ENCODE data around the gene SLC5A2.

Gene SLC5A2

DNA sequence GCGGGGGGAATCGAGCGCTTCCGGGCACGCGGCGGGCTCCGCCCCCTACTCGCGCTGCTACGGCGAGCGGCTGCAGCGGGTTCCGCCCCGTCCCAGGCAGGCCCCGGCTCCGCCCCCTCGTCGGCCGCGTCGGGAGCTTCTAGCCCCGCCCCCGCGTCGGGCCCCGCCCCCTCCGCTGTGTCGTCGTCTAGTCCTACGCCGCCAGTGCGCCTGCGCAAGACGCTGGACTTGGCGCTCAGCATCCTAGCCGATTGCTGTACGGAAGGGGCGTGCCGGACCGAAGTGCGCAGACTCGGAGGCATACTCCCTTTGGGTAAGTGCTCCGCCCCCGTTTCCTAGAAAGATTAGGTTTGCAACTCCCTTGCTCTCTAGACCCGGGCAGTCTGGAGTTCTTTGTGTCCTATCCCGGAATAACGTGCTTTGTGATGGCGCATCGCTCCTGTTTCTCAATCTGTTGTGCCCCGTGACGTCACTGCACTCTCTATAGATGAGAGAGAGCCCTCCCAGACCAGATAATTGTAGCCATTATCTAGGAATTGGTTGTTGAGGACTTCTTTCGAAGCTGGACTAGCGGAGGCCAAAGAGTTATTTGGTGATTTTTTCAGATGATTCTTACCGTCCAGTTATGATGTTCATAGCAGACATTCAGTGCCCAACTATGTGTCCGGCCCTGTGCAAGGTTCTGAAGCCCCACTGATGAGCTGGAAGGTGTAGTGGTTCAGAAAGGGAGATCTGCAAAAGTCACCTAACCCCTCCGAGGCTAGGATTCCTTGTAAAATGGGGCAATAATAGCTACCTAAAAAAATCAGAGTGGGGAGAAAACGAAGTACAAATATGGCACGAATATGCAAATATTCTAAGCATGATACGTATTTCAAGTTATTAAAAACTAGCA is 23.0 kb upstream of the SLC5A2 start:
- peak; percentile 100 for DNase-seq (ENCODE audit: low spot score)

DNA sequence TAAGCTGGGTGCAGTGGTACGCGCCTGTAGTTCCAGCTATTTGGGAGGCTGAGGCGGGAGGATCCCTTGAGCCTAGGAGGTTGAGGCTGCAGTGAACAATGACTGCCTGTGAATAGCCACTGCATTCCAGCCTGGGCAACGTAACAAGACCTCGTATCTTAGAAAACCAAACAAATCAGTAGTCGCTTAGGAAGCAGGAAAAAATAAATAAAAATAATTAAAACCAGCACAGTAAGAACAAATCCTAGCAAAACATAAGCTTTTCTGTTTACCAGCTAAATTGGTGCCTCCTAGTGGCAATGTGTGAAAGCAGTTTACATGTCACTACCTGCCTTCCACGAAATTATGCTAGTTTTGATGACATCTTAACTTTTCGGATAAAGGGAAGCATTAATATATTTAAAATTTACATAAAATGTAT is 22.3 kb upstream of the SLC5A2 start:
- peak; percentile 39 for DNase-seq (ENCODE audit: low spot score)

DNA sequence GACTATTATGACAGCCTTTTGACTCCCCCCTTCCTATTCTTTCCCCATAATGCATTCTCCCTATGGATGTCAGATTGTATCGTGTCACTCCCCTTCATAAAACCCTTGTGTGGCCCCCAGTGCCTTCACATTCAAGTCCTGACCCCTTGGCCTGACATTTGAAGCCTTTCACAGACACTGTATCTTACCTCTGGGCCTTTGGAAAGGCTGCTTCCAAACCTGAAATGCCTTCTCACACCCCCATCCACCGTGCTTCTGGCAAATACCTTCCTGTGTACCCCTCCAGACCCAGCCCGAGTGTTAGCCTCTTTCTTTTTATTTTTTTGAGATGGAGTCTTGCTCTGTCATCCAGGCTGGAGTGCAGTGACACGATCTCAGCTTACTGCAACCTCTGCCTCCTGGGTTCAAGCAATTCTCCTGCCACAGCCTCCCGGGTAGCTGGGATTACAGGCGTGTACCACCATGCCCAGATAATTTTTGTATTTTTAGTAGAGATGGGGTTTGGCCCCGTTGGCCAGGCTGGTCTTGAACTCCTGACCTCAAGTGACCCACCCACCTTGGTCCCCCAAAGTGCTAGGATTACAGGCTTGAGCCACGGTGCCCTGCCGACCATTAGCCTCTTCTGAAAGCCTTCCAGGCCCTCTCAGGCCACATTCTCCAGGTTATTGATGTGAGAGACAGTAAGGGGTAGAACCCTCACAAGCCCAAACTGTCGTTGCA is 21.6 kb upstream of the SLC5A2 start:
- no peak for DNase-seq (ENCODE audit: low spot score)

DNA sequence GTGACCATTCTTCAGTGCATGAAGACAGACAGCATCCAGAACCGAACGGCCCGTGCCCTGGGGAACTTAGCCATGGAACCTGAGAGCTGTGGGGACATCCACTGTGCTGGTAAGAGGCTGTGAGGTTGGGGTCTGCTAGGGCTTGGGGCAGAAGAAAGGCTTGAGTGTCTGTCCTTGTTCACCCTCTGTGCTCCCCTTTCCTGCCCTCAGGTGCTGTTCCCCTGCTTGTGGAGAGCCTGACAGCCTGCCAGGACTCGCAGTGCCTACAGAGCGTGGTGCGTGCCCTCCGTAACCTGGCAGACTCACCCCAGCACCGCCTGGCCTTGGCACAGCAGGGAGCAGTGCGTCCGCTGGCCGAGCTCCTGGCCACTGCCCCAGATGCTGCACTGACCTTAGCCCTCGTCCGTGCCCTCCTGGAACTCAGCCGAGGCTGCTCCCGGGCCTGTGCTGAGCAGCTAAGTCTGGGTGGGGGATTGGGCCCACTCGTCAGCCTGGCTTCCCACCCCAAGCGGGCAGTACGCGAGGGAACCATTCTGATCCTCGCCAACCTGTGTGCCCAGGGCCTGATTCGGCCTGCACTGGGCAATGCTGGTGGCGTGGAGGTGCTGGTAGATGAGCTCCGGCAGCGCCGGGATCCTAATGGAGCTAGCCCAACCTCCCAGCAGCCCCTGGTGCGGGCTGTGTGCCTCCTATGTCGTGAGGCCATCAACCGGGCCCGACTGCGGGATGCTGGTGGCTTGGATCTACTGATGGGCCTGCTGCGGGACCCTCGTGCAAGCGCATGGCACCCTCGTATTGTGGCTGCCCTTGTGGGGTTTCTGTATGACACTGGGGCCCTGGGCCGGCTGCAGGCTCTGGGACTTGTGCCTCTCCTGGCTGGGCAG is 20.8 kb upstream of the SLC5A2 start:
- DNase-seq (ENCODE audit: low spot score) = no peak

DNA sequence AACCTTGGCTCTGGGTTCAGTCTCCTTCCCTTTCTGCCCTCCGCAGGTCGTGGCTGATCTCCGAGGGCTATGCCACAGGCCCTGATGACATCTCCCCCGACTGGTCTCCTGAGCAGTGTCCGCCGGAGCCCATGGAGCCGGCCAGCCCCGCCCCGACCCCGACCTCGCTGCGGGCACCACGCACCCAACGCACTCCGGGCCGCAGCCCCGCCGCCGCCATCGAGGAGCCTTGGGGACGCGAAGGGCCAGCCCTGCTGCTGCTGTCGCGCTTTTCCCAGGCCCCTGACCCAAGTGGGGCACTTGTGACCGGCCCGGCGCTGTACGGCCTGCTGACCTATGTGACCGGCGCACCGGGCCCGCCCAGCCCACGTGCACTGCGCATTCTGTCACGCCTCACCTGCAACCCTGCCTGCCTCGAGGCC is 18.6 kb upstream of the SLC5A2 start:
- DNase-seq (ENCODE audit: low spot score) = no peak

DNA sequence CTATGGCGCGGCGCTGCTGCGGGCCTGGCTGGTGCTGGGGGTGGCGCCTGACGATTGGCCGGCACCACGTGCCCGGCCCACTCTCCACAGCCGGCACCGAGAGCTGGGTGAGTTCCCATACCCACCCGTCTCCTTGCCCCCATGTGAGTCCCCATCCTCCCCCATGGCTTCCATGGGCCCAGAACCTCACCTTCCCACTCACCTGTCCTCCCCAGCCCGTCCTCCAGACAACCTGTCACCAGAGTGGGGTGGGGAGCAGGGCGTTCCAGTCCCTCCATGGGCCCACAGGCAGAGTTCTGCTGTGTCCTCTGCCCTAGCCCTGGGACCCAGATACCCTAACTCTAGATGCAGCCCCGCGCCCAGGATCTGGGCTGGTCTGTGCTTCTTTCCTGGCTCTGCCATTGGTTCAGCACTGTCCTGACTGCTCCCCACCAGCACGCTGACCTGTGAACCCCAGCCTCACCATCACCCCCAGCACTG is 18.1 kb upstream of the SLC5A2 start:
- no peak for DNase-seq (ENCODE audit: low spot score)

DNA sequence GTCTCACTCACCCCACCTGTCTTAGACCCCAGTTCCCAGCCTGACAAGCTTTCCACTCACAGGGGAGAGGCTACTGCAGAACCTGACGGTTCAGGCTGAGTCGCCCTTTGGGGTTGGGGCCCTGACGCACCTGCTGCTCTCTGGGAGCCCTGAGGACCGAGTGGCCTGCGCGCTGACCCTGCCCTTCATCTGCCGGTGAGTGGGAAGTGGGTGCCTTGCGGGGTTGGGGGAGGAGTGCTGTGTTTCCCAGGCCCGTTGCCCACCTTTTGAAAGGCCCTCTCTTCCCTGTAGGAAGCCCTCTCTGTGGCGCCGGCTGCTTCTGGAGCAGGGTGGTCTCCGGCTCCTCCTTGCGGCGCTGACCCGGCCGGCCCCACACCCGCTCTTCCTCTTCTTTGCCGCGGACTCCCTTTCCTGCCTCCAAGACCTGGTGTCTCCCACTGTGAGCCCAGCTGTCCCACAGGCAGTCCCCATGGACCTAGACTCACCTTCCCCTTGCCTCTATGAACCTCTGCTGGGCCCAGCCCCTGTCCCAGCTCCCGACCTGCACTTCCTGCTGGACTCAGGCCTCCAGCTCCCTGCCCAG is 17.0 kb upstream of the SLC5A2 start:
- DNase-seq (ENCODE audit: low spot score) = no peak

DNA sequence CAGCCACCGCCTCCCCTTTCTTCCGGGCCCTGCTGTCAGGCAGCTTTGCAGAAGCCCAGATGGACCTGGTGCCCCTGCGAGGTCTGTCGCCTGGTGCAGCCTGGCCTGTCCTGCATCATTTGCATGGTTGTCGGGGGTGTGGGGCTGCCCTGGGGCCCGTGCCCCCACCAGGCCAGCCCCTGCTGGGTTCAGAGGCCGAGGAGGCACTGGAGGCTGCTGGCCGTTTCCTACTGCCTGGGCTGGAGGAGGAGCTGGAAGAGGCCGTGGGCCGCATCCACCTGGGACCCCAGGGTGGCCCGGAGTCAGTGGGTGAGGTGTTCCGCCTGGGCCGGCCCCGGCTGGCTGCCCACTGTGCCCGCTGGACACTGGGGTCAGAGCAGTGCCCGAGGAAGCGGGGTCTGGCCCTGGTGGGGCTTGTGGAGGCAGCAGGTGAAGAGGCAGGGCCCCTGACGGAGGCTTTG is 16.5 kb upstream of the SLC5A2 start:
- DNase-seq (ENCODE audit: low spot score) = no peak

DNA sequence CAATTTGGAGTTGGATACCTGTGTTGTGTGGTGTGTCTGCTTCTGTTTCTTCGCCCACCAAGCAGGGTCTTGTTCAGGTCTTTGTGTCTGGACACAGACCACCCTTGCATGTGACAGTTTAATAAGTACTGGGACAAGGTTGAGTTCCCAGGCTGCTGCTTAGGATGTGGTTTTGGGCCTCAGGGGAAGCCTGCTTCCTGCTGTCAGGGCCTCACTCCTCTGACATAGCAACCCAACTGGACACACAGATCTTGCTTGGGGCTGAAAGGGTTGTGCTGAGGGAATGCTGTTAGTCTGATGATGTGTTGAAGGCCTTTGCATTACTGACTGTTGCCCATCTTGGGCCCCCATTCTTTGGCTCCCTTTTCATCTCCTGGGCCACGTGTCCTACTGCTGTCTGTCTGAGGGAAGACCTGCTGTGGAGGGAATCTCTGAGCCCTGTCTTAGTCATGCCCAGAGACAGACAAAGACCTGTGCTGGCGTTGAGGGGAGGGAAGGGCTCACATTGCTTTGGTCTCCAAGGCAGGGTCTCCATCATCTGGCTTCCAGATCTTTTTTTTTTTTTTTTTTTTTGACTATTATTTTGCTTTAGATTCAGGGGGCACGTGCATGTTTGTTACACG is 15.7 kb upstream of the SLC5A2 start:
- no peak for DNase-seq (ENCODE audit: low spot score)

DNA sequence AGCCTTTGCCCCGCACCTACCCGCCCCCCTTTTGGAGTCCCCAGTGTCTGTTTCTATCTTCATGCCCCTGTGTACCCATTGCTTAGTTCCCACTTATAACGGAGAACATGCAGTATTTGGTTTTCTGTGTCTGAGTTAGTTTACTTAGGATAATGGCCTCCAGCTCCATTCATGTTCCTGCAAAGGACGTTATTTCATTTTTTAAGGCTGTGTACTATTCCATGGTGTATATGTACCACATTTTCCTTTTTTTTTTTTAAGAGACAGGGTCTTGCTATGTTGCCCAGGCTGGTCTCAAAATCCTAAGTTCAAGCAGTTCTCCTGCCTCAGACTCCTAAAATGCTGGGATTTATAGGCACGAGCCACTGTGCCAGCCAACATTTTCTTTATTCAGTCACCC is 15.1 kb upstream of the SLC5A2 start:
- DNase-seq (ENCODE audit: low spot score) = no peak

DNA sequence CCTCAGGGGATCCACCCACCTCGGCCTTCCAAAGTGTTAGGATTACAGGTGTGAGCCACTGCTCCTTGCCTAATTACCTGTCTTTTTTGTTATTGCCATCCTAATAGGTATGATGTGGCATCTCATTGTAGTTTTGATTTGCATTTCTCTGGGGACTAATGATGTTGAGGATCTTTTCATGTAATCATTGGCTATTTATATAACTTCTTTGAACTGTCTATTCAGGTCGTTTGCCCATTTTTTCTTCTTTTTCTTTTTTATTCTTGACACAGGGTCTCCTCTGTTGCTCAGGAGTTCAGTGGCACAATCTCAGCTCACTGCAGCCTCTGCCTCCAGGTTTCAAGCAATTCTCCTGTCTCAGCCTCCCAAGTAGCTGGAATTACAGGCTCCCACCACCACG is 12.3 kb upstream of the SLC5A2 start:
- no peak for DNase-seq (ENCODE audit: low spot score)

DNA sequence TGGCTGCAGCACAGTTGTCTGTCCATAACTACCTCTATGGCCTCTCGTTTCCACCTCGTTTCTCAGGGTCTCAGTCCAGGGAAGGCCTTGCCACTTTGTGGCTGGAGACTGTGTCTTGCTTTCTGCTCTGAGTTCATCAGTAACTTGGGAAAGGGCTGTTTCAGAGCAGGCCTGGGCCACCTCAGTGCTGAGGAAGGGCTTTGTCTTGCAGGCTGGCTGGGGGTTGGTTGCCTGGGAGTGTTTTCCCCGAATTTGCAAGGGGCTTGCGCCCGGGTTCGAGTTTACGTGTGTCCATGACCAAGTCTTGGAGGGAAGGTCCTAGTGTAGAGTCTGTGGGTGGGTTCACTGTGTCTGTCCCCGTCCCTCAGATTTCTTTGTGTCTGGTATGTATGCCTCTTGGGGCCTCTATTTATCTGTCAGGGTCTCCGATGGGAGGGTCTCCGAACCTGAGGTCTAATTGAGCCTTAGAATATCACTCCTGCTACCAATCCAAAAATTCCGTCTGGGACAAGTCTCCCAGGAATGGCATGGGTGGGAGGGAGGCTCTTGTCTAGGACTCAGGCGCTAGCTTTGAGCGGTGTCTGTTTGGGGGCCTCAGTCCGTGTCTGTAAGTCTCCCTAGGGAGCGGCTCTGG is 11.6 kb upstream of the SLC5A2 start:
- DNase-seq (ENCODE audit: low spot score) = no peak

DNA sequence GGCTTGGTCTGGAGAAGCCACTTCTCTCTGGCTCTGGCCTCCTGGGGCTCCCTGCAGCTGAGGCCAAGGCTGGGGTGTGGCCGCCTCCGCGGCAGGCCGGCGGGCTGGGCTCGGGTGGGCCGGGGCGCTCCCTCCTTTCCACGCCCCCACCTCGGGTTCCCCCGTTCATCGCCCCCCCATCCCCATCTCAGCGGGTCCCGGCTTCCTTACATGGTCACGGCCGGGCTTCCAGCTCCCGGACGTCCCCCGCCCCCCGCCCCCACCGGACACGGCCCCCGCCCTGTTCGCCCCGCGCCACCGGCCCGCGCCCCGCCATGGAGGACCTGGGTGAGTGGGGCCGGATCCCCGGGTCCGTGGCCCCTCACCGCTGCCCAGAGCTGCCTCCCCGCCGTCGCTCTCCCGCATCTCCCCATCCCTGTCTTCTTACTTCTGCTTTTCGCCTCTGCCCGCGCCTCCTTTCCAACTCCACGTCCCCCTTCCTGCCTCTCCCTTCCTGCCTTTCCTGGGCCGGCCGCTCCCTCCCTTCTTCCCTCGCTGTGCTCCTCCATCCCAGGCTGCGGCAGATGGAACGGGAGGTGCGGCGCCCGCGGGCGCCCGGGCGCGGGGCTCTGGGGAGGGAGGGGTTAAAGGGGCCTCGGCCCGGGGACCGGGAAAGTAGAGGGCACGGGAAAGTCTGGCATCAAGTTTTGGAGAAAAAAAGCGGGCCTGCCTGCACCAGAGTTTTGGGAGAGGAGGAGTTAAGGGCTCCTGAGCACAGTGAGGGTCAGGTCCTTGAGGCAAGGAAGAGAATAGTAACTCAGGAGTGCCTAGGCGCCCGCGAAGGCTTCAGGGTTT is 10.8 kb upstream of the SLC5A2 start, which contains the start of gene TGFB1I1:
TSS of gene TGFB1I1 (plus strand) at position 278 of the 834 bp plus-strand sequence. CDS start at position 315, 37 bp downstream.
- peak; percentile 44 for DNase-seq (ENCODE audit: low spot score)

DNA sequence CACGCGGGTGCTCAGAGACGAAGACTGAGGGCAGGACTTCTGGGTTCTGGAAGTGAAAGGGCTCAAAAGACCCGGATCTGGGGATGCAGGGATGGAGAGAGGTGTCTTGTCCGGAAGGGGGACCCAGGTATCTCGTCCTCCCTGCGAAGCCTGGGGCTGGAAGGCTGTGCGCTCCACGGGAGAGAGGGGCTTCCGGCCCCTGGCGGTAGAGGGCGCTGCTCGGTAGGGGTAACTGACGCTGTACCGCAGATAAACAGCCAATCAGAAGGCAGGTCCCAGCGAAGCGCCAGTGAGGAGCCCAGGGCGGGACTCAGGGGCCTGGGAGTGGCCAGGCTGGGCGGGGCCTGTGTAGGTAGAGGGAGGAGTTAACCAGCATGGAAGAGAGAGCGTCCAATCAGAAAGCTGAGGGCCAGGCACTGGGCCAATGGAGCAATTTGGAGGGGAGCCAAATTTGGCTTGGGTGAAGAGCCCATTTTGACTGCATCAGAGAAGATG is 10.2 kb upstream of the SLC5A2 start:
- DNase-seq (ENCODE audit: low spot score) = peak; percentile 49

DNA sequence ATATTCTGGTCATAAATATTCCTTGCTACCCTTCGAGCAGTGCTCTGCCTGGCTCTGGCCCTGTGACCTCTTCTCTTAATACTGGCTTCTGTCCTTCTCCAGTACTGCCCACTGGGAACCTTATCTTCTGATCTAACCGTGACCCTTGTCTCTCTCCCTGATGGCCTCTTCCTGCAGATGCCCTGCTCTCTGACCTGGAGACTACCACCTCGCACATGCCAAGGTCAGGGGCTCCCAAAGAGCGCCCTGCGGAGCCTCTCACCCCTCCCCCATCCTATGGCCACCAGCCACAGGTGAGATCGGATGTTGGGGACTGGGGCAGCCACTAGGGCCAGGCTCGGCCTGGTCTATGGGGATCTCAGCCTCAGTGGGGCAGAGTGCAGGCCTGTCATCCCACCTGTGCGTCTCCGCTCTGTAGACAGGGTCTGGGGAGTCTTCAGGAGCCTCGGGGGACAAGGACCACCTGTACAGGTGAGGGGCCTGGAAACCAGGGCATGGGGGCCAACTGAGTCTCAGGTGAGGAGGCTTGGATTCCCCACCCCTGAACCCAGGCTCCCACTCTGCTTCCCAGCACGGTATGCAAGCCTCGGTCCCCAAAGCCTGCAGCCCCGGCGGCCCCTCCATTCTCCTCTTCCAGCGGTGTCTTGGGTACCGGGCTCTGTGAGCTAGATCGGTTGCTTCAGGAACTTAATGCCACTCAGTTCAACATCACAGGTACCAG is 9.5 kb upstream of the SLC5A2 start:
- DNase-seq (ENCODE audit: low spot score) = no peak

DNA sequence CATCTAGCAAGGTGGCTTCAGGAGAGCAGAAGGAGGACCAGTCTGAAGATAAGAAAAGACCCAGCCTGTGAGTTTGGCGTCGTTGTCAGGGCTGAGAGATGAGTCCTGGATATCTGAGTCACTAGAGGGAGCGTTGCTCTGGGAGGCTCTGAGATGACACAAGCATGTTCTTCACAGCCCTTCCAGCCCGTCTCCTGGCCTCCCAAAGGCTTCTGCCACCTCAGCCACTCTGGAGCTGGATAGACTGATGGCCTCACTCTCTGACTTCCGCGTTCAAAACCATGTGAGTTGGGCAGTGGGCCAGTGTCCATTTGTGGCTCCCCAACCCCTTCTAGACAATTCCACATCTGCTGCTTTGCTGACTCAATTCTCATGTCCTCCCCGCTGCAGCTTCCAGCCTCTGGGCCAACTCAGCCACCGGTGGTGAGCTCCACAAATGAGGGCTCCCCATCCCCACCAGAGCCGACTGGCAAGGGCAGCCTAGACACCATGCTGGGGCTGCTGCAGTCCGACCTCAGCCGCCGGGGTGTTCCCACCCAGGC is 8.7 kb upstream of the SLC5A2 start:
- no peak for DNase-seq (ENCODE audit: low spot score)

DNA sequence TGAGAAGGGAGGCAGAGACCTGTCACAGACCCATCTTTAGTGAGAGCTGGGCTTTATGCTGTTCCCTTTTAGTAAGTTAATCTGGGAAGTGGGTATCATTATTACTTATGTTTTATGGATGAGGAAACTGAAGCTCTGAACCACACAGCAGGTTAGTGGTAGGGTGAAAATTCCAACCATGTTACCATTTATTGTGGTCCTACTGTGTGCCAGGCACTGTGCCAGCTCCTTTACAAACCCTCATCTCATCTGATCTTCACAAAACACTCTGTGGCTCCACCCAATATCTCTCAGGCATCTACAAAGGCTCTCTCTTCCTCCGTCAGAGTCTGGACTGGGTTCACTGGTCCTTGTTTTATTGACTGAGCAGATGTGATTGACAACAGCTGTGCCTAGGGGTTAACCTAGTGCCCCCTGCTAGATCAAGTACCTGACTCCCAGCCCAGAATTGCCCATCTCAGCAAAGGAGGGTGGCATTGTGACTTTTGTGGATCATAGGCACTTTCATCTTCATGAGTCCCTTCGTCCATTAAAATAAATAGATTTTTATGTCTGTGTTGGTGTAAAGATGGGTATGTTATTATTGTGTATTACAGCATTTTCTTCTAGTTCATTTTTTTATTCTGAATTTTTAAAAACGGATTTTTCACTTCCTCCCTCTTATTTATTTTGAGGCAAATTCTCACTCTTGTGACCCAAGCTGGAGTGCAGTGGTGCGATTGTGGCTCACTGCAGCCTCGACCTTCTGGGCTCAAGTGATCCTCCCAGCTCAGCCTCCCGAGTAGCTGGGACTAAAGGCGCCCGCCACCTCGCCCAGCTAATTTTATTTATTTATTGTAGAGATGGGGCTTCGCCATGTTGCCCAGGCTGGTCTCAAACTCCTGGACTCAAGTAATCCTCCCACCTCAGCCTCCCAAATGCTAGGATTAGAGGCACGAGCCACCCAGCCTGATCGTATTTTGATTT is 7.9 kb upstream of the SLC5A2 start:
- no peak for DNase-seq (ENCODE audit: low spot score)

Data from LoVo (cell line).